GM12873 (cell line): ENCODE data around the gene HNRNPA2B1.

Experiments used
- TF ChIP-seq, protein P1 (sequence below): IDR thresholded peaks from 2 replicates; pipeline ENCODE4 v1.5.1; 2012; ENCODE audit warnings: low read depth, mild to moderate bottlenecking, moderate library complexity, low read length, control low read depth; ENCODE audit not compliant: insufficient read depth; ENCODE audit errors: missing control alignments

HNRNPA2B1 gene

GRCh38 chr7:26197153-26198115, 3.1 kb downstream of the HNRNPA2B1 start:
- TF ChIP-seq, protein P1, sequence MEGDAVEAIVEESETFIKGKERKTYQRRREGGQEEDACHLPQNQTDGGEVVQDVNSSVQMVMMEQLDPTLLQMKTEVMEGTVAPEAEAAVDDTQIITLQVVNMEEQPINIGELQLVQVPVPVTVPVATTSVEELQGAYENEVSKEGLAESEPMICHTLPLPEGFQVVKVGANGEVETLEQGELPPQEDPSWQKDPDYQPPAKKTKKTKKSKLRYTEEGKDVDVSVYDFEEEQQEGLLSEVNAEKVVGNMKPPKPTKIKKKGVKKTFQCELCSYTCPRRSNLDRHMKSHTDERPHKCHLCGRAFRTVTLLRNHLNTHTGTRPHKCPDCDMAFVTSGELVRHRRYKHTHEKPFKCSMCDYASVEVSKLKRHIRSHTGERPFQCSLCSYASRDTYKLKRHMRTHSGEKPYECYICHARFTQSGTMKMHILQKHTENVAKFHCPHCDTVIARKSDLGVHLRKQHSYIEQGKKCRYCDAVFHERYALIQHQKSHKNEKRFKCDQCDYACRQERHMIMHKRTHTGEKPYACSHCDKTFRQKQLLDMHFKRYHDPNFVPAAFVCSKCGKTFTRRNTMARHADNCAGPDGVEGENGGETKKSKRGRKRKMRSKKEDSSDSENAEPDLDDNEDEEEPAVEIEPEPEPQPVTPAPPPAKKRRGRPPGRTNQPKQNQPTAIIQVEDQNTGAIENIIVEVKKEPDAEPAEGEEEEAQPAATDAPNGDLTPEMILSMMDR, result no peak

- TF ChIP-seq, protein P1, result no peak
Observed at GRCh38 chr7:26195867-26196657, 4.5 kb downstream of the HNRNPA2B1 start.

- TF ChIP-seq, protein P1, result no peak
Observed at GRCh38 chr7:26195182-26195581, 5.4 kb downstream of the HNRNPA2B1 start.

- TF ChIP-seq, protein P1, result no peak
Observed at GRCh38 chr7:26193432-26194207, 6.9 kb downstream of the HNRNPA2B1 start.

DNA sequence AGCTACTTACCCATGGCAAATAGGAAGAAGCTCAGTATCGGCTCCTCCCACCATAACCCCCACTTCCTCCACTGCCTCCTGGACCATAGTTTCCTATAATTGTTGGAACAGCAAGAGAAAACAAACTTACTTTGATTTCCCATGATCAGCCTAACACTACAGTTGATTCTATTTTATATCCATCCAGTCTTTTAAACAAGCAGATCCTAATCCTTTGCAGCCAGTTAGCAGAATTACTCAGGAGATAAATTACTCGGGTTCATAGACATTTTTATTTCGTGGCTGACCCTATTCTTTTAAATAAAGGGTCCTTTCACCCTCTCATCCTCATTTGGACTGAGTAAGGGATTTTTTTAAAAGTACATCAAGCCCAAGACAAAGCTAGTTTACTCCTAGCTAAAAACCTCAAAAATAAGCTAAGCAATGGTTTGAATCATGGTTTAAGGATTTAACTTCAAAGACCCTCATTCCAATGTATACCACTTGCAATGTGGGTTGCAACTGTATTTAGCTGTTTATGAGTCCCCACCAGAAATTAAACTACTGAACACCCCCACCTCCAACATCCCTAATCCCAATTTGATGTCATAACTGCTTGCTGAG, 8.0 kb downstream of the HNRNPA2B1 start:
- TF ChIP-seq, protein P1, result no peak

GRCh38 chr7:26191974-26192479, 8.5 kb downstream of the HNRNPA2B1 start:
- TF ChIP-seq, protein P1, result no peak
